Measurements from ENCODE around the gene GALNT16.

Gene GALNT16

DNA sequence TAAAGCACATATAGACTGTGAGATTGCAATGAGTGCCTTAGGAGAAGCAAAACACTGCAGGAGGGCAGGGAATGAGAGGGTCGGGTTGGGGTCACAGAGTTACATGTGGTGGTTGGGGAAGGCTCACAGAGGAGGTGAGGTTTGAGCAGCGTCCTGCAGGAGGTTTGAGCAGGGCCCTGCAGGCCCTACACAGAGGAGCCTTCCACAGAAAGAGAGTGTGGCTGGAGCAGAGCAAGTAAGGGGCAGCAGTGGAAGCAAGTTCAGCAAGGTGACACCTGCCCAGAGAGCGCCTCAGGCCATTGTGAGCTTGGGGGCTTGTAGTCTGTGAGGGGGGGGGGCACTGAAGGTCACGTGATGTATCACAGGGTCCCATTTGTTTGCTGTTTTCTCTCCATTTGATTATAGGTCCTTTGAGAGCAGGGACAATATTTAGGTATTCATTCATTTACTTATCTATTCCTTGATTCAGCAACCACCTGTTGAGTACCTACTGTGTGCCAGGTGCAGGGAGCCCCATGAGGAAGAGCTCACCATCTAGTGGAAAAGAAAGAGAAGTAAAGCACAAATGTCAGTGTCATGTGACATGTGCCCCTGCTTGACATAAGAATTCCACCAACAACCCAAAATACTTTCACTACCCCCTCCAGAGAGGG lies 56.6 kb downstream of the GALNT16 start:
- no peak for DNase-seq (ENCODE audit: extremely low read depth in 1 of 2, low read depth in 1 of 2)

DNA sequence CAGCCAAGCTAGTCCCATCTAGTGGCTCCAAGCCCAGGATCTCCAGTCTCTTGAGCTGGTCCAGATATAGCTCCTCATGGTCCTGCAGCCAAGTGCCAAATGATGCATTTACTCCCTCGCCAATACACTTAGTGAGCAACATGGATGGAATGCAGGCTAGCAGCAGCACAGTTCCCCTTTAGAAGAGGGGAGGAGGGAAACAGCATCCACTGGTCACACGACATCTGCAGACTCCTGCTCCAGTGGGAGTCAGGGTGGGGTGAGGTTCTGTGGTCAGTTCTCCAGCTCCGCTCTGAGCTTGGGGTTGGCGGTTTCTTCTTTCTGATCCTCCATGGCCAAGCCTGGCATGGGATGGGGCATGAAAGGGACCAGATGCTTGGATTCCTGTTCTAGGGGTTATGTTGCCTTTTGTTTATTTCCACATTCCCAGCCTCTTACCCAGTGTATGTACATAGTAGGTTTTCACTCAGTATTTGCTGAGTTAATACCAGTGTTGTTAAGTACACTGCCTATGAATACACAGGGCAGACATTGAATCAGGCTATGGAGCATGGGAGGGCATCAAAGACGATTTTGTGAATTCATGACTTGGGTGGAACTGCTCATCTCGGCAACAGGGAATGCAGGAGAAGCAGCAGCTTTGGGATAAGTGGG lies 57.3 kb downstream of the GALNT16 start:
- DNase-seq (ENCODE audit: extremely low read depth in 1 of 2, low read depth in 1 of 2), result no peak

DNA sequence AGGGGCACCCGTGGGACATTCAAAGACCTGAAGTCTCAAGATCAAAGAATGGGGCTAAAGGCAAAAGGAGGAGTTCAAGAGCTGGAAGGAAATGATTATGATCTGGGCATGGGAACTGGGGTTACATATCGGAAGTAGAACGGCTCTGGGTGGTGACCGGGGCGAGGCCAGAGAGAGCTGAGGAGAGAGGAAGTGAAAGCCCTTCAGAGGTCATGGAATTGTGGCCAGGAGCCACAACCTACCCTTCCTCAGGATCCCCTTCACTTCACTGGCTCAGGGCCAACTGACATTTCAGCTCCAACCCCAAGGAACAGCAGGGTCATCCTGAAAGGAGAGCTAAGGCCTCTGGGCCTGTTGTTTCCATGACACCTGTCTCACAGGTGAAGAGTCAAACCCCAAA lies 57.8 kb downstream of the GALNT16 start:
- DNase-seq (ENCODE audit: extremely low read depth in 1 of 2, low read depth in 1 of 2), result no peak

DNA sequence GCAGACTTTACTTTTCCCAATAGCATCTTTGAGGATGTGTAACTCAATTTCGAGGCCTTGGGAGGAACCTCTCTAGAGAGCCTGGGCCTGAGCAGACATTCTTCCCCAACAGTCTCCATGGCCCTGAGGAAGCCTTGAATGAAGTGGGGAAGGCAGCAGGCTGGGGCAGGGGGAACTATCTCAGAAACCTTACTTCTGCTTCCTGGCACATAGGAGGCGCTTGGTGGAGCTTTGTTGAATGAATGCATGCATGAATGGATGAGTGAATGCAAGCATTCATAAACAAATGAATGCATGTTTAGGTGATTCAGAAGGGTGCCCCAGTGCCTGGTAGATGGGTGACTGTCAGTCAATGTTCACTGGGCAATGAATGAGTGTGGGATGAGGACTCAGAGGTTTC lies 58.3 kb downstream of the GALNT16 start:
- DNase-seq (ENCODE audit: extremely low read depth in 1 of 2, low read depth in 1 of 2), result no peak

DNA sequence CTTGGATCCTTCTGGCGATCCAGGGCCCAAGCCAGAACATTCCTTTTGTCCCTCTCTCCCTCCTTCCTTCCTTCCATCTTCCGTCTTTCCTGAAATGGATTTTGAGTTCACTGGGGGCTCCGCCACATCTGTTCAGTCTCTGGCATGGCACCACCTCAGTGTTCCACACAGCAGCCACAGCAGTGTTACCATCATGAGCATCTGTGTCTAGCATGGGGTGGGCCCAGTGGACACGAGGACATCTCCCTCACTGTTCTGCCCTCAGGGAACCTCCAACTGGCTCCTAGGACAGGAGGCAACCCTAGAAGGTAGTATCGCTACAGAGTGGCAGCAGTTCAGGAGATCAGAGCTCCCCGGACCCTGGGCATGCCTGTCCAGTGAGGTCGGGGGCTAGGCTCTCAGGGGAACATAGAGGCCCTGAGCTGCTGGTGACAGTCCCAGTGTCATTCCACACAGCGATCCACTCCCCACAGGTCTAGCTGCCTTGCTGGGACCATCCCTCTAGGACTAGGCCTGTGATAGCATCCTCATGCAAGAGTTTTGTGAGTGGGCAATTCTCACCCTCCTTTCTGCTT lies 59.0 kb downstream of the GALNT16 start:
- no peak for DNase-seq (ENCODE audit: extremely low read depth in 1 of 2, low read depth in 1 of 2)

DNA sequence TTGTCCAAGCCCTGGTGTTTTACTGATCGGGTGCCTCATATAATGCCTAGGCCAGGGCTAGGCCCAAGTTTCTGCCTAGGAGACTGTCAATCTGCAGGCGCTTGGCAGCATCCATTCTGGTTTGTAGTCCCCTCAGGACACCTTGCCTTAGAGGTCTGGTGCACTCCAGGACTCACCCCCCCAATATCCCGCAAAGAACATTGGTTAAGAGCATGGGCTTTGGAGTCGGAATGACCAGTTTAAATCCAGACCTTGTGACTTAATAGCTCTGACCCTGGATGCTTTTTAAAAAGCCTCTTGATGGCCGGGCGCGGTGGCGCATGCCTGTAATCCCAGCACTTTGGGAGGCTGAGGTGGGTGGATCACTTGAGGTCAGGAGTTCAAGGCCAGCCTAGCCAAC lies 60.0 kb downstream of the GALNT16 start:
- DNase-seq (ENCODE audit: extremely low read depth in 1 of 2, low read depth in 1 of 2), result no peak

DNA sequence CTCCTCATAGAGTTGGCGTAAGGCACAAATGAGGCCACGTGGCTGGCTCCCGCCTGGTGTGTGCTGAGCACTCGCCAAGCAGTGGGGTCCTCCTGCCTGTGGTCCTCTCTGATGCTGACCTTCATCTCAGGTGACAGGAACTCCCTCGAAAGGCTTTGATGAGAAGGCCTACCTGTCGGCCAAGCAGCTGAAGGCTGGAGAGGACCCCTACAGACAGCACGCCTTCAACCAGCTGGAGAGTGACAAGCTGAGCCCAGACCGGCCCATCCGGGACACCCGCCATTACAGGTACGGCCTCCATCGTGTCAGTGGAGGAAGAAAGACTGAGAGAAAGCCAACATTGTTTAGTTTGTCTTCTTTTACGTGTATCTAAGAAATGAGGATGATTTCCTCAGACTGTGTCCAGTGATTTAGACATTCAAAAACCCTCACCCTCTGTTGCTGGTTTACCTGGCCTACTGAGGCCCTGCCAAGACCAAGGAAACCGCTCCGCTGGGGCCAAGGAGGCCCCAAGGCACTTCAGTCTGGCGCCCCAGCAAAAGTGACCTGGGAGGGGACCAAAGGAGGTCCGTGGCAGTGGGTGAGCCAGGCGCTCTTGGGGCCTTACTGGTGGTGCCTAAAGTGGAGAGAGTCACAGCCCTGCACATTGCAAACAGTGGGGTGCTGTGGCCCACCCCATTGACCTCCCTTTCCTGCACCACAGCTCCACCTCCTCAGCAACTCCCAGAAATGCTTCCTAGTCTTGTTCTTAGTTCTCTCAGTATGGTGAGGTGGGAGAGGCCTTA lies 60.8 kb downstream of the GALNT16 start:
- no peak for DNase-seq (ENCODE audit: extremely low read depth in 1 of 2, low read depth in 1 of 2)

DNA sequence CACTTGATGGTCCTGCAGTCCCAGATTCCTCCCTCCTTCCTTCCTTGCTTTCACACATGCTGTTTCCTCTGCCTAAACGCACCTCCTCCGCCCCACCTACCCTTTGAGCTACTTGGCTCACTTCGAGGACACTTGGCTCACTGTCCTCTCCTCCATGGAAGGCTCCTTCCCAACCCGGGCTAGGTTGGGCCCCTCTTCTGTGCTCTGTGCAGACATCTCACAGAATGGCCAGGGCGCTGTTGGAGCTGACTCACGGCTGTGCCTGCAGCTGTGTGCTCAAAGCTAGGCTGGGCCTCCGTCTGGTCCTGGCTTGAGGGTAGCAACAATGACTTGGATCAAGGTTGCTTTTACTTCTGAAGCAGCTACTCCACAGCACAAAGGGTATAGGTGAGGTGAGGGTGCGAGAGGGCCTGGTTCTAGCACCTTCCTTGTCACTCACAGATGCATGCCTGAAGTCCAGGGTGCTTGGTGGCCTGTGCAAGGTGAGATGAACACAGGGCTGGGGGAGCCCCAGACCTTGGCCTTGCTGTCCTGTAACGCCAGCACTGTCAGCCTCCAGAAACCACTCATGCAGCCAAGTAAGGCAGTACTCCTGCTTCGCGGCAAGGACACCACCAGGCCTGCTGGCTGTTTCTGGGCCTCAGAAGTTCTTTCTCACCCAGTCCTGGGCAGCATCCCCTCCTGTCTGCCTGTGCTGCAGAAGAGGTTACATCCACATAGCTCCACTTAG lies 61.8 kb downstream of the GALNT16 start:
- no peak for DNase-seq (ENCODE audit: extremely low read depth in 1 of 2, low read depth in 1 of 2)

DNA sequence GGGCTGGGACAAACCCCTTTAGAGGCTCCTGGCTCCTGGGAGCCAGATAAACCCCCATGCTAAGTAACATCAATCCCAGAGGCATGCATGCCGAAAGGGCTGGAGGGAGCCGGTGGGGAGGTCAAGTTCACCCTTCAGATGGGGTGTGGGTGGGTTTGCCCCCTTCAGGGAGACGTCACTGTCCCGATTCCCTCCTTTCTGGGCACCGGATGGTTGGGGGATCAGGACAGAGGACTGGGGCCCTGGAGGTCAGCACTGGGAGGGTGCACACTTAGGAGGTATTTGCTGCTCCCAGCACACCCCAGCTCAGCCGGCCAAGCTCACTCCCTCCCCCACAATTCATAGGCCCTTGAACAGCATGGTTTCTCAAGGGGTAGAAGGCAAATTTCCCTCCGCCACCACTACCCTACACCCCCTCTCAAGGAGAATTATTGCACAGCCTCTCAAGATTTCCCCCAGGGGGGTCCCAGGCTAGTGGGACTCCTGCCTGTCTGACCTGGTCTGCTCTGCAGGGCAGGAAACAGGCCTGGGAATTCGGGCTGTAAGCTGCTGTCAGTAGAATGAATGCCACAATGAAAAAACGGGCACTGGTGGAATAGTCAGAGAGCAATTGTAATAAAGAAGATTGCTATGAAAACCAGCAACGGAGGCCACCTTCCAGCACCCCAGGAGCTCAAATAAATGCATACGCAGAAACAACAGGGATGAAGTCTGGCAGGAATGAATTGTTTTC lies 63.5 kb downstream of the GALNT16 start:
- DNase-seq (ENCODE audit: extremely low read depth in 1 of 2, low read depth in 1 of 2), result no peak

DNA sequence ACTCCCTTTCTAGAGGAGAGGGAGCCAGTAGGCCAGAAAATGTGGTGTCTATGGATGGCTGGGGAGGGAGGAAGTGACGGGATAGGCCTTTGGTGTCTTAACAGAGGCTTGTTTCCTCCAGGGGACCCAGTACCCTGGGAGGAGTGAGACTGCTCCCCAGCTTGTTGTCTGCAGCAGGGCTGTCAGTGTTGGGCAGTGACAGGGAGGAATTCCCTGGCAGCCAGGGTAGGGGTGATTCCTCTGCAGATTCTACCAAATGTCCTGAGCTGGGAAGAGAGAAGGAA lies 64.0 kb downstream of the GALNT16 start:
- no peak for DNase-seq (ENCODE audit: extremely low read depth in 1 of 2, low read depth in 1 of 2)

DNA sequence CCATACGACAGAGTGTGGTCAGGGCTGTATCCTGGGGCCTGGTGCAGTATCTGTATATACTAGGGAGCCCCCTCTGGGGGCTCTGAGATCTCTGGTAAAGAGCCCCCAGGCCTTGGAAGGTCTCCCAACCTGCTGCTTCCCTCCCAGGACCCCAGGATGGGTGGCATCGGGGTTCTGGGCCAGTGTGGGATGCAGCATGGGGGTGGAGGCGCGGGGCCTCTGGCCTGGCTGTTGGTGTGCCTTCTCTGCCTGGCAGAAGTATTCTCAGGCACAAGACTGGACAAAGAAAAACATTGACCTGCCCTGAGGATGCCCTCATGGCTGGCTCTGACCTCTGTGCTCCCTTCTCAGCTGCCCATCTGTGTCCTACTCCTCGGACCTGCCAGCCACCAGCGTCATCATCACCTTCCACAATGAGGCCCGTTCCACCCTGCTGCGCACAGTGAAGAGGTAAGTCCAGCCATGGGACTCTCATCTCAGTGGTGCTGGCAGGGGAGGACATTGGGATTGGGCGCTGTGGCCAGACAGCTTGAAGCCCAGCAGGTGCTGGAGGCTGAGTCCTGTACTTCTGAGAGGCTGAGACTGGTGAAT lies 64.5 kb downstream of the GALNT16 start:
- DNase-seq (ENCODE audit: extremely low read depth in 1 of 2, low read depth in 1 of 2), result no peak

DNA sequence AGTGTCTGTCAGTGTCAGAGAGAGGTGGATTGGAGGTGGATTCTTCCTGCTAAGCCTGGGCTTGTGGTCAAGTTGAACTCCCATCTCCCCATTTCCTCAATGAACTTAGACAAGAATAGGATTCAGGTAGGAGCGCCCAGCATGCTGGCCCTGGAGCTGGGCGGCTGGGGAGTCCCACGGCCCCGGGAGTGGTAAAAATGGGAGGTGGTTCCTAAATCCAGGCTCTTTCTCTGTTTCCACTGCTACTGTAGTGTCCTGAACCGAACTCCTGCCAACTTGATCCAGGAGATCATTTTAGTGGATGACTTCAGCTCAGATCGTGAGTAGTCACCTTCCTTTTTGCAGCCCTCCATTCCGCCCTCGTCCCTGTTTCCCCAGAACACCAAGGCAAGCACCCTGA lies 65.1 kb downstream of the GALNT16 start:
- no peak for DNase-seq (ENCODE audit: extremely low read depth in 1 of 2, low read depth in 1 of 2)

DNA sequence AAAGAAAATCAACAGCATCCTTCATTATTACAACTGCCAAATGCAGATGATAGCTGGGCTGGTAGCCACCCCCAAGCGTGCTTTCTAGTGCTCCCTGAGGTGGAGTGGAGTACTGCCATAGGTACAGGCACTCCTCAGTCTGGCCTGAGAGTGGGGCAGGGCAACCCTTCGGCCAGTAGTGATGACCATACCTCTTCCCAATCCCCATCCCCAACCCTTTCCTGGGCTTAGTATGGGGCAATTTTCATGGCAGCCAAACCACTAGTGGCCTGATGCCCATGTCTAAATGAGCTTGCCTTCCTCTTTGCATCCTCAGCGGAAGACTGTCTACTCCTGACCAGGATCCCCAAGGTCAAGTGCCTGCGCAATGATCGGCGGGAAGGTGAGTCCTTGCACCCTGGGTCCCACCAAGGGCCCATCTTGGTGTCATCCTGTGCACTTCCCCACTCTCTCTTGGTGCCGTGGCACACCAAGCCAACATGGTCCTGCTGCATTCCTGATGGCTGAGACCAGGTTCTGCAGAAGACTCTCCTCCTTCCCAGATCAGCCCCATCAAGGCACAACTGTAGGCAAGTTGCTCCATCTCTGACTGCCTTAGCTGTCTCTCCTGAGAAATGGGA lies 65.8 kb downstream of the GALNT16 start:
- no peak for DNase-seq (ENCODE audit: extremely low read depth in 1 of 2, low read depth in 1 of 2)

DNA sequence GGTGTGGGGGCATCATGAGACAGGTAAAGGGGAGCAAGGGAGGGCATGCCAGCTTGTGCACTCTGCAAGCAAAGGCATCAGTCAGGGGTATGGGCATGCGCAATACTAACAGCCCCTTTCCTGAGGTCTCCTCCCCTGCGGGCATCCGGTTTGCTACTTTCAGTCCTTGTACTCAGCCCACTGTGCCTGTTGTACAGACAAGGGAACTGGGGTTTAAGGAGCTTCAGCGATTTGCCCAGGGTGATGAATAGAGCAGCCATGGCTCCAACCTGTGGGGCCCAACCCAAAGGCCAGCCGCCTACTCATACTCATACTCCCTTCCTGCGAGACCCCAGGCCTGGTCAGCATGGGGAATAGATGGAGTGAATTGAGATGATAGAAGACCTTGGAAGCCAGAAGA lies 66.7 kb downstream of the GALNT16 start:
- no peak for DNase-seq (ENCODE audit: extremely low read depth in 1 of 2, low read depth in 1 of 2)

DNA sequence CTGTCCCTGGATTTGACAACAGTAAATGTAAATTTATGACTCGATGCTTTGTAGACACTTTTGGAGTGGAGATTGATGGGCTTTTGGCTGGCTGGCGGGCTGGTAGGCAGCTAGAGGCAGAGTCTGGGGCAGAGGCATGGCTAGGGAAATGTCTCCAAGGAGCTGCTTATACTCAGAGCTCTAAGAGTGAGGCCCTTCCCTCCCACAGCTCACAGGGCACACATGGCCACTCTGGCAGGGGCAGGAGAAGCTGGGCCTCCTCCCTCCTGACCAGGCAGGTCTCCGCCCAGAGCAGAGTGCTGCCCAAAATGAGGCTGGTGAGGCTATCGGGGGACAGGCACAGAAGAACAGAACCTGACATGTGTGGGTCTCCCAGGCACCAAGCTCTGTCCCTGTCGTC lies 67.5 kb downstream of the GALNT16 start:
- no peak for DNase-seq (ENCODE audit: extremely low read depth in 1 of 2, low read depth in 1 of 2)

DNA sequence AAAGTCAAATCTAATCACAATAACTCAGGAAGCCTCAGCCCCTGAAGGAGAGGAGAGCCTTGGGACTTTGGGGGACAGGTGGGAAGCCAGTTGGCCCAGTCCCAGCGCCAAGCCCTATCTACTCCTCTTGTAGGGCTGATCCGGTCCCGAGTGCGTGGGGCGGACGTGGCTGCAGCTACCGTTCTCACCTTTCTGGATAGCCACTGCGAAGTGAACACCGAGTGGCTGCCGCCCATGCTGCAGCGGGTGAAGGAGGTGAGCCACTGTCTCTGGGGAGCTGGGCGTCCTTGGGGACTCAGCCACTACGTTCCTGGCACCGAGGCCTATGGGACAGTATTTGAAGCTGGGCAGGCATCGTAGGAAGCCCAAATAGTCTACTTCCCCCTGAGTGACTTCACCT lies 68.4 kb downstream of the GALNT16 start:
- DNase-seq (ENCODE audit: extremely low read depth in 1 of 2, low read depth in 1 of 2), result no peak

DNA sequence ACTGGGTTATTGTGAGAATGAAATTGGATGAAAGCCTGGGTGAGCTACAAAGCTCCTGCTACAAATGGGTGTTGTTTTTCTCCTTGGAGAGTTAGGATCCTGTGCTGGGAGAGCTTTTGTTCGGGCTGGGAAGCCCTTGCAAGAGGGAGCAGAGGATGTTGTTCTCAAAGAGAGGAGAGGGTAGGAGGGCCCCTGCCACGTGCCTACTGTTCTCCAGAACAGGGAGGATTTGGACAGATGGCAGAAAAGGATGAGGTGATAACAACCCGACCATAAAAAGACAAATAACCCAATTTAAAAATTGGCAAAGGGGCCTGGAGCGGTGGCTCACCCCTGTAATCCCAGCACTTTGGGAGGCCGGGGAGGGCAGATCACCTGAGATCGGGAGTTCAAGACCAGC lies 68.8 kb downstream of the GALNT16 start:
- no peak for DNase-seq (ENCODE audit: extremely low read depth in 1 of 2, low read depth in 1 of 2)

DNA sequence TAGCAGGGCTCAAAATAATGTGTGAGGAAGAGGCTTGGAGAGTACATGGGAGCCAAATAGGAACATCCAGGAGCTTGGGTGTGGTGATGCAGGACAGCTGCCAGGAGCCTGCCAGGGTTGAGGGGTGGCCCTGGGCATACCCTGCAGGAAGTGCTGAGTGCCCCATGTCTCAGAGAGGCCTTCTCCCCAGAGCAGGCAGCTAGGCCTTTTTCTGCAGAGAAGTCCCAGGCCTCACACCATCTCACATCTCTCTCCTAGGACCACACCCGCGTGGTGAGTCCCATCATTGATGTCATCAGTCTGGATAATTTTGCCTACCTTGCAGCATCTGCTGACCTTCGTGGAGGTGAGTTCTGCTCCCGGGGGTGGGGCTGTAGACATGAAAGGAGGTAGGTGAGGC lies 71.2 kb downstream of the GALNT16 start:
- no peak for DNase-seq (ENCODE audit: extremely low read depth in 1 of 2, low read depth in 1 of 2)

DNA sequence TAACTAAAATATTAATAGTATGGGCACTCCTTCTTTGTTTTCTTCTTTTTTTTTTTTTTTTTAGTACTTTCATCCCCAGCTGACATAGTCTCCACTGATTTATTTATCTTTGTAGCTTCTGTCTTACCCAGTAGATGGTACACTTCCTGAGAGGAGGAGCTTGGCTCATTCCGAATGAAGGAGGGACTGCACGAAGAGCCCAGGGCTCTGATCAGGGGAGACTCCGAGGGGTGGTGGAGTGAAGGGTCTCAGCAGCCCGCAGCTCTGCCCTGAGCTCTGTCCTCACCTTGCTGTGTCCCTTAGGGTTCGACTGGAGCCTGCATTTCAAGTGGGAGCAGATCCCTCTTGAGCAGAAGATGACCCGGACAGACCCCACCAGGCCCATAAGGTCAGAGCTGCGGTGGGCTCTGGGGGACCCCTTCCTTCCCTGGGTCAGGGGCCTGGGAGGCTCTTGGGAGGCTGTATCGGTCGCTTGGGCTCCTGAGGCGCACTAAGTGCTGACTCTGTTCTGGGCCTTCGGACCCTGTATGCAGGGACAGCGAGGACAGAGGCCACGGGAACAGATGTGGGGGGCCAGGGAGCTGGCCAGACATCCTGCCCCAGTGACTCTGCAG lies 72.9 kb downstream of the GALNT16 start:
- no peak for DNase-seq (ENCODE audit: extremely low read depth in 1 of 2, low read depth in 1 of 2)

All from activated CD8-positive, alpha-beta memory T cell treated with anti-CD3 and anti-CD28 coated beads for 1 hour (primary cell).